Astrocyte (in vitro differentiated cells and primary cell): Measurements from ENCODE around the gene NOCT.

Experiments used
- CTCF ChIP-seq: IDR thresholded peaks from 2 replicates; pipeline ENCODE4 v1.5.1; 2011; ENCODE audit warnings: low read depth, mild to moderate bottlenecking, inconsistent platforms, low read length, moderate library complexity; ENCODE audit not compliant: insufficient read depth
- EZH2 ChIP-seq: IDR thresholded peaks from 2 replicates; pipeline ENCODE4 v1.6.1; 2012; ENCODE audit warnings: mild to moderate bottlenecking, low read length, inconsistent platforms; ENCODE audit not compliant: insufficient read depth

- no peak for TF ChIP-seq CTCF
- no peak for TF ChIP-seq EZH2
Observed at GRCh38 chr4:138999666-139000065, 15.9 kb upstream of the NOCT start.
